Transverse colon (tissue), 4 donors: ENCODE measurements around the gene SKAP2.

ENCODE experiments used
- POLR2A ChIP-seq: fragments of 450-650 bp; IDR thresholded peaks from one replicate; pipeline ENCODE4 v1.6.1; 2016; ENCODE audit warnings: antibody characterized with exemption, mild to moderate bottlenecking, moderate library complexity
- POLR2AphosphoS5 ChIP-seq, 3 donors: sonication (generic); formaldehyde crosslinking; IDR thresholded peaks; one replicate each; pipeline ENCODE4 v1.6.1; 2016; ENCODE audit warnings: antibody characterized with exemption in 3 of 3
- TF ChIP-seq, protein P1 (sequence below), 5 experiments: fragments of 200-600 bp in 3 of 5; fragments of 450-650 bp in 2 of 5; sonication (generic) in 3 of 5; IDR thresholded peaks; 1 replicate in 2 of 5; 2 replicates in 3 of 5; pipeline ENCODE4 v1.5.1; 2016 to 2017; ENCODE audit warnings: antibody characterized with exemption in 5 of 5, inconsistent platforms in 3 of 5, mild to moderate bottlenecking in 2 of 5, moderate library complexity in 1 of 5

DNA sequence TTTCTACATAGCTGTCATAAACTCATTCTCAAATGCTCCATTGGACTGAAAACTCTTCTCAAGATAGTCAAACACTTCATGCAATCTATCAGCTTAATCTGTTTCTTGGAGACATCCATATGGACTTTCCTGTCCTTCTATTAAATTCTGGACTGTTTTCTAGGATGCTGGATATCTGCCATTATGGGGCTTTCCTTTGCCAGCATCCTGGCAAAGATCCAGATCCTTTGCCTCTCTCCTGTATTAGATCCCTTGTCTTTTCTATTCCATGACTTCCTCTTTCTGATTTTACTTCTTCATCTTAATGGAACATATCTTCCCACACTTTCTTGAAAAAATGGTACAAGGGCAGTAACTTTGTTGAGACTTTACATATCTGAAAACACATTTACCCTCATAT, 35.9 kb upstream of the SKAP2 start:
- TF ChIP-seq, protein P1, sequence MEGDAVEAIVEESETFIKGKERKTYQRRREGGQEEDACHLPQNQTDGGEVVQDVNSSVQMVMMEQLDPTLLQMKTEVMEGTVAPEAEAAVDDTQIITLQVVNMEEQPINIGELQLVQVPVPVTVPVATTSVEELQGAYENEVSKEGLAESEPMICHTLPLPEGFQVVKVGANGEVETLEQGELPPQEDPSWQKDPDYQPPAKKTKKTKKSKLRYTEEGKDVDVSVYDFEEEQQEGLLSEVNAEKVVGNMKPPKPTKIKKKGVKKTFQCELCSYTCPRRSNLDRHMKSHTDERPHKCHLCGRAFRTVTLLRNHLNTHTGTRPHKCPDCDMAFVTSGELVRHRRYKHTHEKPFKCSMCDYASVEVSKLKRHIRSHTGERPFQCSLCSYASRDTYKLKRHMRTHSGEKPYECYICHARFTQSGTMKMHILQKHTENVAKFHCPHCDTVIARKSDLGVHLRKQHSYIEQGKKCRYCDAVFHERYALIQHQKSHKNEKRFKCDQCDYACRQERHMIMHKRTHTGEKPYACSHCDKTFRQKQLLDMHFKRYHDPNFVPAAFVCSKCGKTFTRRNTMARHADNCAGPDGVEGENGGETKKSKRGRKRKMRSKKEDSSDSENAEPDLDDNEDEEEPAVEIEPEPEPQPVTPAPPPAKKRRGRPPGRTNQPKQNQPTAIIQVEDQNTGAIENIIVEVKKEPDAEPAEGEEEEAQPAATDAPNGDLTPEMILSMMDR (IDR thresholded peaks at IDR 0.05) = no peak
- TF ChIP-seq POLR2AphosphoS5 (IDR thresholded peaks at IDR 0.05) (no peak), POLR2A (no peak)
